HEK293 (cell line): ENCODE data around the gene TPSD1.

Experiments used
- CTCF ChIA-PET: fragments of 350-600 bp; formaldehyde crosslinking; extraction: SDS; loops from one replicate; lab custom pipeline; 2021; ENCODE audit warnings: antibody characterized with exemption; lab: Yijun Ruan, JAX
- POLR2A ChIA-PET: fragments of 300-600 bp; formaldehyde crosslinking; extraction: SDS; loops from one replicate; lab custom pipeline; 2020; ENCODE audit warnings: antibody characterized with exemption, inconsistent platforms; lab: Yijun Ruan, JAX
- H3K27ac ChIP-seq: fragments of 200-500 bp; sonication (Bioruptor generic); 2 replicates; pipeline ENCODE4 v1.5.1; 2014; ENCODE audit warnings: low read depth, low read length, control low read depth, inconsistent platforms; ENCODE audit errors: extremely low read depth
- H3K36me3 ChIP-seq, 2 experiments: fragments of 200-500 bp in 1 of 2; sonication (Bioruptor generic) in 1 of 2; 1 replicate in 1 of 2; 2 replicates in 1 of 2; pipeline ENCODE4 v1.5.1; 2014 to 2017; ENCODE audit warnings: inconsistent platforms in 2 of 2, low read length in 2 of 2; ENCODE audit not compliant: control insufficient read depth in 2 of 2, insufficient read depth in 1 of 2
- H3K4me1 ChIP-seq: fragments of 200-500 bp; sonication (Bioruptor generic); 2 replicates; pipeline ENCODE4 v1.5.1; 2014; ENCODE audit warnings: mild to moderate bottlenecking, low read length, inconsistent platforms; ENCODE audit not compliant: control insufficient read depth, insufficient read depth
- H3K4me3 ChIP-seq: 2 replicates; pipeline ENCODE4 v1.5.1; 2011; ENCODE audit warnings: low read depth, mild to moderate bottlenecking, control low read depth, low read length, moderate library complexity
- H3K9me3 ChIP-seq: fragments of 200-500 bp; sonication (Bioruptor generic); 2 replicates; pipeline ENCODE4 v1.5.1; 2014; ENCODE audit warnings: low read depth, low read length, inconsistent platforms; ENCODE audit not compliant: control insufficient read depth, insufficient read depth
- ATF2 ChIP-seq: fragments of 450-650 bp; formaldehyde crosslinking; IDR thresholded peaks from 2 replicates; pipeline ENCODE4 v1.5.1; 2016; ENCODE audit warnings: missing biosample characterization, missing genetic modification characterization, low read depth
- CTCF ChIP-seq: fragments of 450-650 bp; formaldehyde crosslinking; IDR thresholded peaks from 2 replicates; pipeline ENCODE4 v1.5.1; 2016; ENCODE audit warnings: missing biosample characterization, missing genetic modification characterization
- EGR2 ChIP-seq: fragments of 450-650 bp; formaldehyde crosslinking; IDR thresholded peaks from 2 replicates; pipeline ENCODE4 v1.5.1; 2016; ENCODE audit warnings: low read depth, missing biosample characterization, missing genetic modification characterization
- GLIS1 ChIP-seq: fragments of 450-650 bp; formaldehyde crosslinking; IDR thresholded peaks from 2 replicates; pipeline ENCODE4 v1.5.1; 2016; ENCODE audit warnings: missing biosample characterization, missing genetic modification characterization
- HOXA7 ChIP-seq: sonication (generic); formaldehyde crosslinking; IDR thresholded peaks from 2 replicates; pipeline ENCODE4 v1.8.1; 2022; ENCODE audit warnings: missing genetic modification reagents, borderline replicate concordance
- KLF1 ChIP-seq: fragments of 450-650 bp; formaldehyde crosslinking; IDR thresholded peaks from 2 replicates; pipeline ENCODE4 v1.5.1; 2016; ENCODE audit warnings: missing biosample characterization, missing genetic modification characterization
- KLF17 ChIP-seq: fragments of 450-650 bp; formaldehyde crosslinking; IDR thresholded peaks from 2 replicates; pipeline ENCODE4 v1.5.1; 2016; ENCODE audit warnings: missing biosample characterization, missing genetic modification characterization
- KLF9 ChIP-seq: fragments of 450-650 bp; formaldehyde crosslinking; IDR thresholded peaks from 2 replicates; pipeline ENCODE4 v1.5.1; 2016; ENCODE audit warnings: missing biosample characterization, missing genetic modification characterization, low read depth
- MZF1 ChIP-seq: fragments of 450-650 bp; formaldehyde crosslinking; IDR thresholded peaks from 2 replicates; pipeline ENCODE4 v1.5.1; 2017; ENCODE audit warnings: missing biosample characterization, missing genetic modification characterization, borderline replicate concordance
- PATZ1 ChIP-seq: fragments of 450-650 bp; formaldehyde crosslinking; IDR thresholded peaks from 2 replicates; pipeline ENCODE4 v1.5.1; 2016; ENCODE audit warnings: missing biosample characterization, missing genetic modification characterization
- SP2 ChIP-seq: fragments of 450-650 bp; formaldehyde crosslinking; IDR thresholded peaks from 2 replicates; pipeline ENCODE4 v1.5.1; 2016; ENCODE audit warnings: missing biosample characterization, missing genetic modification characterization
- ZBTB1 ChIP-seq: fragments of 450-650 bp; formaldehyde crosslinking; IDR thresholded peaks from 2 replicates; pipeline ENCODE4 v1.5.1; 2016; ENCODE audit warnings: missing biosample characterization, missing genetic modification characterization
- ZBTB8A ChIP-seq: fragments of 450-650 bp; formaldehyde crosslinking; IDR thresholded peaks from 2 replicates; pipeline ENCODE4 v1.5.1; 2016; ENCODE audit warnings: missing biosample characterization, missing genetic modification characterization
- ZFHX2 ChIP-seq: fragments of 450-650 bp; formaldehyde crosslinking; conservative IDR thresholded peaks from 2 replicates; pipeline ENCODE4 v1.5.1; 2016; ENCODE audit warnings: missing biosample characterization, missing genetic modification characterization
- ZIC2 ChIP-seq: fragments of 450-650 bp; formaldehyde crosslinking; IDR thresholded peaks from 2 replicates; pipeline ENCODE4 v1.5.1; 2016; ENCODE audit warnings: missing biosample characterization, missing genetic modification characterization
- ZNF19 ChIP-seq: fragments of 450-650 bp; formaldehyde crosslinking; IDR thresholded peaks from 2 replicates; pipeline ENCODE4; 2016; ENCODE audit warnings: missing biosample characterization, missing genetic modification characterization, low read depth
- ZNF394 ChIP-seq: fragments of 450-650 bp; formaldehyde crosslinking; IDR thresholded peaks from 2 replicates; pipeline ENCODE4 v1.5.1; 2016; ENCODE audit warnings: missing biosample characterization, missing genetic modification characterization, mild to moderate bottlenecking, moderate library complexity, borderline replicate concordance
- ZNF423 ChIP-seq: fragments of 450-650 bp; formaldehyde crosslinking; IDR thresholded peaks from 2 replicates; pipeline ENCODE4 v1.5.1; 2016; ENCODE audit warnings: missing biosample characterization, missing genetic modification characterization
- ZNF561 ChIP-seq: fragments of 450-650 bp; IDR thresholded peaks from 2 replicates; pipeline ENCODE4 v1.5.1; 2018; ENCODE audit warnings: missing biosample characterization, missing genetic modification characterization, borderline replicate concordance
- ZNF654 ChIP-seq: fragments of 450-650 bp; formaldehyde crosslinking; IDR thresholded peaks from 2 replicates; pipeline ENCODE4 v1.5.1; 2016; ENCODE audit warnings: low read depth, missing biosample characterization, missing genetic modification characterization
- ZNF837 ChIP-seq: fragments of 450-650 bp; formaldehyde crosslinking; IDR thresholded peaks from 2 replicates; pipeline ENCODE4 v1.5.1; 2016; ENCODE audit warnings: missing biosample characterization, missing genetic modification characterization
- ZSCAN30 ChIP-seq: fragments of 450-650 bp; IDR thresholded peaks from 2 replicates; pipeline ENCODE4 v1.5.1; 2018; ENCODE audit warnings: missing biosample characterization, mild to moderate bottlenecking, missing genetic modification characterization, moderate library complexity
- ZSCAN5A ChIP-seq: fragments of 450-650 bp; formaldehyde crosslinking; IDR thresholded peaks from 2 replicates; pipeline ENCODE4 v1.5.1; 2016; ENCODE audit warnings: missing biosample characterization, missing genetic modification characterization
- TF ChIP-seq, protein P1 (sequence below): fragments of 450-650 bp; formaldehyde crosslinking; IDR thresholded peaks from 2 replicates; pipeline ENCODE4 v1.5.1; 2016; ENCODE audit warnings: missing biosample characterization, missing genetic modification characterization
- TF ChIP-seq, protein P2 (sequence below): fragments of 450-650 bp; formaldehyde crosslinking; optimal IDR thresholded peaks from 2 replicates; pipeline ENCODE3; 2016; ENCODE audit warnings: missing biosample characterization, mild to moderate bottlenecking, missing genetic modification characterization

TPSD1 gene

GRCh38 chr16:1300664-1301476 lies 45.0 kb downstream of the TPSD1 start:
- POLR2A ChIA-PET = interaction anchor here (1.0 kb wide), 1 partner anchor 8 kb away, joined by 3 read pairs; the partner anchor contains the start of gene UBE2I
- Histone ChIP-seq H3K9me3 (no peaks in the 10 kb centered on the region), H3K36me3 (no peaks in the 10 kb centered on the region), H3K4me1 (no peaks in the 10 kb centered on the region), H3K4me3 (no peak overlapping the region), H3K27ac (no peak overlapping the region)
- CTCF ChIA-PET = interaction anchor here (0.5 to 3.3 kb wide), 11 partner anchors 10 to 1065 kb away, joined by 3 to 17 read pairs (median 4); no protein-coding TSS in a partner anchor
- TF ChIP-seq SP2 (peak; percentile 24), ZNF837 (no peak), HOXA7 (CRISPR knock-in tag) (no peak), ZSCAN30 (tag by site-specific recombination) (peak; percentile 44; the same call in 1 of the 2 replicates), ZSCAN5A (0 out of 2 replicates have a peak, but pooled peaks have one; percentile 56), ZFHX2 (tag by site-specific recombination) (peak; percentile 86), KLF9 (tag by site-specific recombination) (peak; percentile 74), GLIS1 (peak; percentile 45), ZNF423 (peak; percentile 82; the same call in 1 of the 2 replicates), ZBTB1 (tag by site-specific recombination) (no peak), CTCF (peak; percentile 88), EGR2 (peak; percentile 74), ZNF561 (no peak), ZNF19 (no peak), ZIC2 (tag by site-specific recombination) (peak; percentile 92), ATF2 (no peak), ZNF394 (tag by site-specific recombination) (no peak), ZBTB8A (tag by site-specific recombination) (peak; percentile 27; the same call in 1 of the 2 replicates), KLF1 (peak; percentile 92), PATZ1 (peak; percentile 97), KLF17 (tag by site-specific recombination) (peak; percentile 64; the same call in 1 of the 2 replicates), MZF1 (tag by site-specific recombination) (no peak), ZNF654 (tag by site-specific recombination) (peak; percentile 10; the same call in 1 of the 2 replicates)
- TF ChIP-seq, protein P1, sequence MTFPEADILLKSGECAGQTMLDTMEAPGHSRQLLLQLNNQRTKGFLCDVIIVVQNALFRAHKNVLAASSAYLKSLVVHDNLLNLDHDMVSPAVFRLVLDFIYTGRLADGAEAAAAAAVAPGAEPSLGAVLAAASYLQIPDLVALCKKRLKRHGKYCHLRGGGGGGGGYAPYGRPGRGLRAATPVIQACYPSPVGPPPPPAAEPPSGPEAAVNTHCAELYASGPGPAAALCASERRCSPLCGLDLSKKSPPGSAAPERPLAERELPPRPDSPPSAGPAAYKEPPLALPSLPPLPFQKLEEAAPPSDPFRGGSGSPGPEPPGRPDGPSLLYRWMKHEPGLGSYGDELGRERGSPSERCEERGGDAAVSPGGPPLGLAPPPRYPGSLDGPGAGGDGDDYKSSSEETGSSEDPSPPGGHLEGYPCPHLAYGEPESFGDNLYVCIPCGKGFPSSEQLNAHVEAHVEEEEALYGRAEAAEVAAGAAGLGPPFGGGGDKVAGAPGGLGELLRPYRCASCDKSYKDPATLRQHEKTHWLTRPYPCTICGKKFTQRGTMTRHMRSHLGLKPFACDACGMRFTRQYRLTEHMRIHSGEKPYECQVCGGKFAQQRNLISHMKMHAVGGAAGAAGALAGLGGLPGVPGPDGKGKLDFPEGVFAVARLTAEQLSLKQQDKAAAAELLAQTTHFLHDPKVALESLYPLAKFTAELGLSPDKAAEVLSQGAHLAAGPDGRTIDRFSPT (tag by site-specific recombination) = no peak
- TF ChIP-seq, protein P2, sequence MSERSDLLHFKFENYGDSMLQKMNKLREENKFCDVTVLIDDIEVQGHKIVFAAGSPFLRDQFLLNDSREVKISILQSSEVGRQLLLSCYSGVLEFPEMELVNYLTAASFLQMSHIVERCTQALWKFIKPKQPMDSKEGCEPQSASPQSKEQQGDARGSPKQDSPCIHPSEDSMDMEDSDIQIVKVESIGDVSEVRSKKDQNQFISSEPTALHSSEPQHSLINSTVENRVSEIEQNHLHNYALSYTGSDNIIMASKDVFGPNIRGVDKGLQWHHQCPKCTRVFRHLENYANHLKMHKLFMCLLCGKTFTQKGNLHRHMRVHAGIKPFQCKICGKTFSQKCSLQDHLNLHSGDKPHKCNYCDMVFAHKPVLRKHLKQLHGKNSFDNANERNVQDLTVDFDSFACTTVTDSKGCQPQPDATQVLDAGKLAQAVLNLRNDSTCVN = peak; percentile 15
